Lung (tissue), 12 donors: ENCODE data around the gene TTLL1. TPM values are rescaled to one million over a fixed set of nuclear protein-coding genes. Genes with fewer than 3 reads are reported as not detected.

Source experiments
- ATAC-seq: fragments of 200-7000 bp; cut with Tn5 transposase; one replicate; pipeline ENCODE4 v1.9.1; 2020; ENCODE audit warnings: moderate number of reproducible peaks; ENCODE audit not compliant: insufficient read depth, low FRiP score
- DNase-seq, 3 donors: peaks; one replicate each; pipeline ENCODE4 v3.0.0-alpha.2; 2013 to 2017
- H3K27ac ChIP-seq, 2 donors: one replicate each; pipeline ENCODE4 v1.5.1; 2013; ENCODE audit warnings: mild to moderate bottlenecking in 2 of 2, moderate library complexity in 2 of 2, control low read depth in 1 of 2, inconsistent platforms in 1 of 2, low read depth in 1 of 2, low read length in 1 of 2
- H3K27me3 ChIP-seq, 3 donors: one replicate each; pipeline ENCODE4 v1.5.1; 2013; ENCODE audit warnings: low read length in 2 of 3; ENCODE audit not compliant: control insufficient read depth in 3 of 3, insufficient read depth in 3 of 3
- H3K36me3 ChIP-seq, 4 donors: one replicate each; pipeline ENCODE4 v1.5.1; 2013; ENCODE audit warnings: low read length in 4 of 4, mild to moderate bottlenecking in 1 of 4, moderate library complexity in 1 of 4; ENCODE audit not compliant: control insufficient read depth in 4 of 4, insufficient read depth in 4 of 4
- H3K4me1 ChIP-seq, 5 donors: one replicate each; pipeline ENCODE4 v1.5.1; 2013; ENCODE audit warnings: low read length in 5 of 5, mild to moderate bottlenecking in 2 of 5, moderate library complexity in 1 of 5; ENCODE audit not compliant: control insufficient read depth in 5 of 5, insufficient read depth in 5 of 5
- H3K4me3 ChIP-seq: one replicate; pipeline ENCODE4 v1.5.1; 2013; ENCODE audit warnings: mild to moderate bottlenecking, control low read depth, moderate library complexity
- H3K9ac ChIP-seq, 2 donors: one replicate each; pipeline ENCODE4 v1.5.1; 2013; ENCODE audit warnings: low read length in 2 of 2, control low read depth in 1 of 2; ENCODE audit not compliant: insufficient read depth in 1 of 2
- H3K9me3 ChIP-seq, 4 donors: one replicate each; pipeline ENCODE4 v1.5.1; 2013; ENCODE audit warnings: low read length in 3 of 4, mild to moderate bottlenecking in 1 of 4, moderate library complexity in 1 of 4; ENCODE audit not compliant: control insufficient read depth in 4 of 4, insufficient read depth in 3 of 4
- CTCF ChIP-seq: IDR thresholded peaks from 2 replicates; pipeline ENCODE4 v1.5.1; 2012; ENCODE audit warnings: mild to moderate bottlenecking; ENCODE audit errors: control extremely low read depth, extremely low read depth
- WGBS, 2 donors: extraction: QIAGEN DNeasy Blood & Tissue Kit; methylation state at CpG; one replicate each; pipeline ENCODE4 v1.1.7; 2013; 5-methylcytosine and 5-hydroxymethylcytosine counted together
- polyA plus RNA-seq, 2 donors: library from polyadenylated mRNA; stranded (reverse); fragments of 200-250 nt; gene quantifications; one replicate each; pipeline ENCODE4 v1.2.1, GENCODE V29; 2013
- total RNA-seq, 2 donors: library from RNA; depleted of rRNA in 1 of 2; stranded (reverse); fragments of >200 nt in 1 of 2; gene quantifications; one replicate each; pipeline ENCODE4 v1.2.1, GENCODE V29; 2014 to 2021
- donor health status: control.
- donor health status: control.
- donor health status: Bipolar disorder and iron deficiency.
- donor health status: healthy.
- donor health status: DM: yes; HTN: yes; CAD: no.

TTLL1 gene
- total and polyA plus RNA-seq, 4 donors: 3.8 to 8.0 (median 5.6) TPM

DNA sequence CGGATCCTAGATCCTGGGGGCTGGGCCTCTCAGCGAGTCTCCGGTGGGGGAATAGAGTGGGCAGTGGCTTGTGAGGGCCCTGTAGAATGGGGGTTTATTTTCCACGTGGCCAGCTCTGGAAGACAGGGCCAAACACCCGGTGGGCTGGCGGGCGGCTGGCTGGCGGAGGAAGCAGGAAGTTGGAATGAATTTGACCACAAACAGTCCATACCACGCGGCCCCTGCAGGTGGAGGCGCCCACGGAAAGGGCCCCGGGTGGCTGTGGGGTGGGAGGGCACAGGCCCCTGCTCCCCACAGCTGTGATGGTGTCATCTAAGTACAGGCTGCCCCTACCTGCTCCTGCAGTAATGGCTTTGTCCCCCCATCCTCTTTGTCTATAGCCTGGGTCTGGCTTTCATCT, 38.9 kb upstream of the TTLL1 start:
- no peaks in the 10 kb centered on the region for H3K9me3 ChIP-seq
- no peak for ATAC-seq
- peaks cover 0 to 8% (median 2%) of the 10 kb centered on the region in 4 donors for H3K36me3 ChIP-seq
- DNase-seq: no peak
- H3K4me3 ChIP-seq: no peak overlapping the region
- no peak overlapping the region for H3K27ac ChIP-seq
- no peak overlapping the region for H3K9ac ChIP-seq
- H3K27me3 ChIP-seq: no peaks in the 10 kb centered on the region
- no peak for TF ChIP-seq CTCF
- WGBS, 2 donors: 13 to 42% methylated on average over 13 of the region's 13 CpGs
- H3K4me1 ChIP-seq: peaks cover 0 to 8% (median 3%) of the 10 kb centered on the region in 5 donors

DNA sequence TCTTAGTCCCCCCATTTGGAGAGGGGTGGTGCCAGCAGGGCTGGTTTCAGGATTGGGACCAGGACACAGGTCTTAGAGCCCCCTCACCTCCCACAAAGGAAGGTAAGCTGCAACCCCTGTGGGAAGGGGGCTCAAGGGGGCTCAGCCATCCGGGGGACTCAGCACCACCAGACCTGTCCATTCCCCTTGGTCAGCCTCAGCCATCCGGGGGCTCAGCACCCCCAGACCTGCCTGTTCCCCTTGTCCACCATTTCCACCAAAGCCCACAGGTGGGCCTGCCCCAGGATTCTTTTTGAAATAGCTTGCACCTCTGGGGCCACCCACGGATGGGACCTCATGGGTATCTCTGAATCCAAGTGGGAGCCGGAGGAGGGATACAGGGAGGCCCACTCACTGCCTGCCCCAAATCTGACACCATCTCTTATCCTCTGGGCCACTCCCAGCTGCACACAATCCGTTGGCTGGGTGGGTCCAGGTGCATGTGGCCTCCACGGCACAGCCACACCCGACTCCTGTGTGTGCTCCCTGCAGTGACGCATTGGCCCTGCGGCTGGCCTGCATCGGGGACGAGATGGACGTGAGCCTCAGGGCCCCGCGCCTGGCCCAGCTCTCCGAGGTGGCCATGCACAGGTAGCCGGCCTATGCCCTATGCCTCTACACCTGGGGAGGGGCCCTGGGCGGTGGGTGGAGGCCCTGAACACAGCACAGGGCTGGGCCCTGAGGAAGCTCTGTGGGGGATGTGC, 38.1 kb upstream of the TTLL1 start:
- ATAC-seq: no peak
- no peak for DNase-seq
- H3K27ac ChIP-seq: no peak overlapping the region
- H3K4me1 ChIP-seq: peaks cover 0 to 8% (median 3%) of the 10 kb centered on the region in 5 donors
- no peaks in the 10 kb centered on the region for H3K9me3 ChIP-seq
- no peak overlapping the region for H3K4me3 ChIP-seq
- no peak overlapping the region for H3K9ac ChIP-seq
- no peaks in the 10 kb centered on the region for H3K27me3 ChIP-seq
- 87 to 88% methylated on average over 17 of the region's 17 CpGs for WGBS, 2 donors
- no peak for TF ChIP-seq CTCF
- H3K36me3 ChIP-seq: peaks cover 0 to 4% (median 1%) of the 10 kb centered on the region in 4 donors

DNA sequence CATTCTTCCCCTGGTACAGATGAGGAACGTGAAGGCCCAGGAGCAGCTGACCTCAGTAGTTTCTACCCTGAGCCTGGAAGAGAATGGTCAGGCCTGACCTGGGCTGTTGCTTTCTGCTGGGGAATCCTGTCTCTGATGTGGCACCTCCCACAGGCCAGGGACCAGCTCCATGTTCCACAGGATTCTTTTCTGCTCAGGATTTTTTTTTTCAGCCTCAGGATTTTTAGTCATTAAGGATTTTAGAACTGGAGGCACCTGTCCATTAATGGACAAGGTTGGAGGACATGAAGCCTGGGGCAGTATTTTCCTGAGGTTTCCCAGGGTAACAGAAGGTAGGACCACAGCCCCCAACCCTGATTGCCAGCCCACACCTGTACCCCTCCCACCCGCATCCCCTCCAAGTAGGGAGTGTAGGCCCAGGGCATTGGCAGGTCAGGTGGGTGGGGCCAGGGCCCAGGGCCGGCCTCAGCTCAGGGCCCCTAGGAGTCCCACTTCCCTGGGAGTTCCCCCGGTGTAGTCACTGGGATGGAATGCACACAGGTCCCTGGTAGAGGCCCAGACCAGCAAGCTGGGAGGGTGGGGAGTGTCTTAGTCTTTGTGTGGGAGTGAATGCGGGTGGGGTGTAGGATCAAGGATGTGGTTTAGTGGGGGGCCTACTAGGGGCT, 37.4 kb upstream of the TTLL1 start:
- Histone ChIP-seq H3K9me3 (no peaks in the 10 kb centered on the region), H3K9ac (no peak overlapping the region), H3K4me1 (peaks cover 0 to 6% (median 3%) of the 10 kb centered on the region in 5 donors), H3K4me3 (no peak overlapping the region), H3K27me3 (no peaks in the 10 kb centered on the region), H3K36me3 (peaks cover 0 to 4% (median 0%) of the 10 kb centered on the region in 4 donors), H3K27ac (no peak overlapping the region)
- peak in 2 of 3 donors; percentile 28 to 57 for DNase-seq
- WGBS, 2 donors: 45 to 58% methylated on average over 5 of the region's 5 CpGs
- no peak for TF ChIP-seq CTCF
- no peak for ATAC-seq
